HG02938 (cell line): ENCODE data around the gene AP2M1.
A peak's percentile ranks its signal among the peaks of the same experiment; 100 is the strongest.

ENCODE experiments used
- ATAC-seq: cut with Tn5 transposase; IDR thresholded peaks from one replicate; pipeline ENCODE4 v1.9.1; 2021; ENCODE audit warnings: mild to moderate bottlenecking, moderate library complexity; ENCODE audit not compliant: unreplicated experiment

Gene AP2M1

GRCh38 chr3:184178521-184179138 is 4.0 kb downstream of the AP2M1 start:
- ATAC-seq, result no peak

GRCh38 chr3:184180165-184180564 is 5.5 kb downstream of the AP2M1 start:
- ATAC-seq, result no peak

- no peak for ATAC-seq
These were observed 6.9 kb downstream of the AP2M1 start for GRCh38 chr3:184181596-184181995.

- ATAC-seq, result no peak
These were observed 9.0 kb downstream of the AP2M1 start for GRCh38 chr3:184183679-184184078.

- no peak for ATAC-seq
These were observed 10.0 kb downstream of the AP2M1 start for GRCh38 chr3:184184546-184185230.

GRCh38 chr3:184185461-184186183 is 11.0 kb downstream of the AP2M1 start:
- peak; percentile 93 for ATAC-seq

GRCh38 chr3:184186184-184186901 is 11.7 kb downstream of the AP2M1 start, which contains the start of gene ABCF3:
Gene ABCF3, plus strand, starts transcription at chr3:184186199. Its CDS starts 9 bp downstream, at chr3:184186208.
- ATAC-seq, result peak; percentile 28

GRCh38 chr3:184186902-184187207 is 12.2 kb downstream of the AP2M1 start:
- no peak for ATAC-seq

GRCh38 chr3:184188080-184188479 is 13.4 kb downstream of the AP2M1 start:
- no peak for ATAC-seq

- ATAC-seq, result no peak
These were observed 14.8 kb downstream of the AP2M1 start for GRCh38 chr3:184189421-184189820.

- ATAC-seq, result no peak
These were observed 18.2 kb downstream of the AP2M1 start for GRCh38 chr3:184192889-184193288.

- no peak for ATAC-seq
These were observed 19.4 kb downstream of the AP2M1 start for GRCh38 chr3:184193991-184194539.

- no peak for ATAC-seq
These were observed 21.9 kb downstream of the AP2M1 start for GRCh38 chr3:184196536-184196935.

- no peak for ATAC-seq
These were observed 23.9 kb downstream of the AP2M1 start for GRCh38 chr3:184198509-184198908.

- no peak for ATAC-seq
These were observed 26.2 kb downstream of the AP2M1 start for GRCh38 chr3:184200825-184201224.

- ATAC-seq, result no peak
These were observed 28.9 kb downstream of the AP2M1 start for GRCh38 chr3:184203526-184203925.

- no peak for ATAC-seq
These were observed 34.7 kb downstream of the AP2M1 start for GRCh38 chr3:184209146-184209923.

GRCh38 chr3:184211297-184211696 is 36.6 kb downstream of the AP2M1 start:
- ATAC-seq, result no peak

- no peak for ATAC-seq
These were observed 37.1 kb downstream of the AP2M1 start for GRCh38 chr3:184211718-184212117.

GRCh38 chr3:184218814-184219213 is 44.2 kb downstream of the AP2M1 start:
- ATAC-seq, result no peak
